SJSA1 (cell line): ENCODE measurements around the gene KREMEN1. TPM values are rescaled to one million over a fixed set of nuclear protein-coding genes. Genes with fewer than 3 reads are reported as not detected.
A peak's percentile ranks its signal among the peaks of the same experiment; 100 is the strongest.
"Not testable (repeated sequence)": the region's sequence is repeated elsewhere in the genome, so short reads cannot be mapped to it uniquely, and the experiment has no call there.

Source experiments
- DNase-seq, 2 experiments: peaks; one replicate each; pipeline ENCODE4 v3.0.0-alpha.2; 2015 to 2020; ENCODE audit warnings: low spot score in 2 of 2, low read depth in 1 of 2
- H3K27ac ChIP-seq: fragments of 250-450 bp; sonication (Bioruptor Pico); 2 replicates; pipeline ENCODE4 v1.5.1; 2020; ENCODE audit warnings: mild to moderate bottlenecking, moderate library complexity
- H3K27me3 ChIP-seq: fragments of 250-450 bp; sonication (Bioruptor Pico); replicated peaks from 2 replicates; pipeline ENCODE4 v1.5.1; 2020; ENCODE audit warnings: mild to moderate bottlenecking, moderate library complexity
- H3K36me3 ChIP-seq: fragments of 250-450 bp; sonication (Bioruptor Pico); 2 replicates; pipeline ENCODE4 v1.5.1; 2020; ENCODE audit warnings: mild to moderate bottlenecking
- H3K4me1 ChIP-seq: fragments of 250-450 bp; sonication (Bioruptor Pico); replicated peaks from 2 replicates; pipeline ENCODE4 v1.6.1; 2021; ENCODE audit warnings: mild to moderate bottlenecking
- H3K4me3 ChIP-seq: fragments of 250-450 bp; sonication (Bioruptor Pico); 2 replicates; pipeline ENCODE4 v1.5.1; 2020; ENCODE audit warnings: mild to moderate bottlenecking
- H3K9me3 ChIP-seq: fragments of 250-450 bp; sonication (Bioruptor Pico); replicated peaks from 2 replicates; pipeline ENCODE4 v1.5.1; 2020; ENCODE audit warnings: mild to moderate bottlenecking
- total RNA-seq: library from RNA; depleted of rRNA; stranded (reverse); fragments of >200 nt; shearing (Covaris generic); gene quantifications from 2 replicates; pipeline ENCODE4 v1.2.3, GENCODE V29; 2014

The KREMEN1 gene
- total RNA-seq, 1 experiment from 2014 or later, result 10.1 TPM

- no peak overlapping the region for H3K27ac ChIP-seq
Observed at GRCh38 chr22:29113319-29113718, 40.5 kb downstream of the KREMEN1 start.

GRCh38 chr22:29114392-29114791 is 41.6 kb downstream of the KREMEN1 start:
- Histone ChIP-seq H3K36me3 (no peaks in the 10 kb centered on the region), H3K4me1 (peaks cover 23% of the 10 kb centered on the region), H3K9me3 (no peaks in the 10 kb centered on the region), H3K27ac (no peak overlapping the region), H3K27me3 (no peaks in the 10 kb centered on the region), H3K4me3 (no peak overlapping the region)
- DNase-seq, result no peak

More at GRCh38 chr22:29113319-29113718, 40.5 kb downstream of the KREMEN1 start:
- Histone ChIP-seq H3K4me1 (peaks cover 31% of the 10 kb centered on the region), H3K36me3 (no peaks in the 10 kb centered on the region), H3K27me3 (no peaks in the 10 kb centered on the region), H3K4me3 (no peak overlapping the region), H3K9me3 (no peaks in the 10 kb centered on the region)
- DNase-seq, result peak in 1 of 2 experiments; percentile 31

- Histone ChIP-seq H3K4me1 (peaks cover 12% of the 10 kb centered on the region), H3K36me3 (no peaks in the 10 kb centered on the region), H3K27ac (no peak overlapping the region), H3K27me3 (no peaks in the 10 kb centered on the region), H3K9me3 (no peaks in the 10 kb centered on the region), H3K4me3 (no peak overlapping the region)
- peak in 1 of 2 experiments; percentile 15 for DNase-seq
Observed at GRCh38 chr22:29115682-29116288, 43.0 kb downstream of the KREMEN1 start.

GRCh38 chr22:29116397-29117123 is 43.7 kb downstream of the KREMEN1 start:
- H3K36me3 ChIP-seq, result no peaks in the 10 kb centered on the region
- no peaks in the 10 kb centered on the region for H3K9me3 ChIP-seq
- H3K27ac ChIP-seq, result no peak overlapping the region
- H3K27me3 ChIP-seq, result no peaks in the 10 kb centered on the region
- peak; percentile 42 to 44 for DNase-seq
- no peak overlapping the region for H3K4me3 ChIP-seq
- H3K4me1 ChIP-seq, result peaks cover 12% of the 10 kb centered on the region

GRCh38 chr22:29117799-29118477 is 45.1 kb downstream of the KREMEN1 start:
- Histone ChIP-seq H3K4me1 (peaks cover 9% of the 10 kb centered on the region), H3K9me3 (no peaks in the 10 kb centered on the region), H3K27ac (no peak overlapping the region), H3K4me3 (no peak overlapping the region), H3K27me3 (no peaks in the 10 kb centered on the region), H3K36me3 (no peaks in the 10 kb centered on the region)
- DNase-seq, result no peak

GRCh38 chr22:29120098-29120912 is 47.5 kb downstream of the KREMEN1 start:
- not testable (repeated sequence) for H3K4me1 ChIP-seq, H3K36me3 ChIP-seq, H3K4me3 ChIP-seq, H3K9me3 ChIP-seq, H3K27ac ChIP-seq, H3K27me3 ChIP-seq, DNase-seq

- no peak overlapping the region for H3K4me3 ChIP-seq
- H3K4me1 ChIP-seq, result no peaks in the 10 kb centered on the region
- H3K9me3 ChIP-seq, result no peaks in the 10 kb centered on the region
- no peaks in the 10 kb centered on the region for H3K27me3 ChIP-seq
- H3K36me3 ChIP-seq, result no peaks in the 10 kb centered on the region
- no peak for DNase-seq
- H3K27ac ChIP-seq, result no peak overlapping the region
Observed at GRCh38 chr22:29121124-29121523, 48.3 kb downstream of the KREMEN1 start.

GRCh38 chr22:29122041-29122440 is 49.2 kb downstream of the KREMEN1 start:
- H3K4me1 ChIP-seq, result no peaks in the 10 kb centered on the region
- H3K27me3 ChIP-seq, result no peaks in the 10 kb centered on the region
- no peak overlapping the region for H3K27ac ChIP-seq
- no peak overlapping the region for H3K4me3 ChIP-seq
- no peaks in the 10 kb centered on the region for H3K36me3 ChIP-seq
- DNase-seq, result no peak
- no peaks in the 10 kb centered on the region for H3K9me3 ChIP-seq

- Histone ChIP-seq H3K9me3 (no peaks in the 10 kb centered on the region), H3K36me3 (no peaks in the 10 kb centered on the region), H3K4me3 (no peak overlapping the region), H3K4me1 (peaks cover 6% of the 10 kb centered on the region; the same call in 1 of the 2 replicates), H3K27me3 (no peaks in the 10 kb centered on the region), H3K27ac (no peak overlapping the region)
- peak in 1 of 2 experiments; percentile 19 for DNase-seq
Observed at GRCh38 chr22:29124777-29125442, 52.1 kb downstream of the KREMEN1 start.

- H3K27me3 ChIP-seq, result no peaks in the 10 kb centered on the region
- DNase-seq, result no peak
- H3K36me3 ChIP-seq, result no peaks in the 10 kb centered on the region
Observed at GRCh38 chr22:29125443-29125778, 52.6 kb downstream of the KREMEN1 start.

GRCh38 chr22:29125844-29126243 is 53.0 kb downstream of the KREMEN1 start:
- H3K4me1 ChIP-seq, result peaks cover 9% of the 10 kb centered on the region; the same call in 1 of the 2 replicates

More at GRCh38 chr22:29125443-29125778, 52.6 kb downstream of the KREMEN1 start:
- Histone ChIP-seq H3K9me3 (no peaks in the 10 kb centered on the region), H3K4me3 (no peak overlapping the region), H3K4me1 (peaks cover 9% of the 10 kb centered on the region; the same call in 1 of the 2 replicates), H3K27ac (no peak overlapping the region)

GRCh38 chr22:29126670-29127395 is 54.0 kb downstream of the KREMEN1 start:
- H3K9me3 ChIP-seq, result no peaks in the 10 kb centered on the region
- H3K27ac ChIP-seq, result no peak overlapping the region
- no peak overlapping the region for H3K4me3 ChIP-seq
- DNase-seq, result no peak
- H3K27me3 ChIP-seq, result no peaks in the 10 kb centered on the region
- peaks cover 9% of the 10 kb centered on the region; the same call in 1 of the 2 replicates for H3K4me1 ChIP-seq
- H3K36me3 ChIP-seq, result no peaks in the 10 kb centered on the region

More at GRCh38 chr22:29125844-29126243, 53.0 kb downstream of the KREMEN1 start:
- no peaks in the 10 kb centered on the region for H3K36me3 ChIP-seq
- no peak overlapping the region for H3K4me3 ChIP-seq
- H3K9me3 ChIP-seq, result no peaks in the 10 kb centered on the region
- DNase-seq, result peak in 1 of 2 experiments; percentile 13
- no peak overlapping the region for H3K27ac ChIP-seq
- H3K27me3 ChIP-seq, result no peaks in the 10 kb centered on the region
